Activated B cell treated with CpG ODN at 0.5 μM for 24 hours (primary cell): ENCODE results near the gene ZSWIM6. TPM values are rescaled to one million over a fixed set of nuclear protein-coding genes. Genes with fewer than 3 reads are reported as not detected.

Source experiments
- ATAC-seq: fragments of 200-7000 bp; cut with Tn5 transposase; one replicate; pipeline ENCODE4 v1.10.0; 2021; ENCODE audit warnings: low read depth, mild to moderate bottlenecking, moderate library complexity
- CTCF ChIA-PET: fragments of 350-600 bp; sonication (Branson Sonifier 250); formaldehyde crosslinking; loops from one replicate; lab custom pipeline; 2021; ENCODE audit warnings: antibody characterized with exemption; lab: Charles Lee
- POLR2A ChIA-PET: fragments of 350-600 bp; sonication (Branson Sonifier 250); formaldehyde crosslinking; loops from one replicate; lab custom pipeline; 2021; ENCODE audit warnings: antibody characterized with exemption; lab: Charles Lee
- DNase-seq: peaks from one replicate; pipeline ENCODE4 v3.0.0; 2022
- H3K27ac Mint-ChIP-seq: one replicate; pipeline ENCODE4 v1.8.0; 2020; ENCODE audit warnings: mixed read lengths
- H3K27me3 Mint-ChIP-seq: one replicate; pipeline ENCODE4 v1.8.0; 2021; ENCODE audit warnings: mixed read lengths
- H3K36me3 Mint-ChIP-seq: one replicate; pipeline ENCODE4 v1.8.0; 2021; ENCODE audit warnings: low read depth, mixed read lengths
- H3K4me1 Mint-ChIP-seq: one replicate; pipeline ENCODE4 v1.8.0; 2021; ENCODE audit warnings: mixed read lengths
- H3K4me3 Mint-ChIP-seq: one replicate; pipeline ENCODE4 v1.8.0; 2020; ENCODE audit warnings: mild to moderate bottlenecking, mixed read lengths
- H3K9me3 Mint-ChIP-seq: one replicate; pipeline ENCODE4 v1.8.0; 2020; ENCODE audit warnings: mixed read lengths
- CTCF ChIP-seq: fragments of 200-600 bp; IDR thresholded peaks from one replicate; pipeline ENCODE4 v1.8.0; 2022; ENCODE audit warnings: antibody characterized with exemption, mild to moderate bottlenecking
- intact Hi-C: fragments of 100-400 bp; cut with micrococcal nuclease; formaldehyde crosslinking; loops from one replicate; pipeline ENCODE4 v1.15.1; 2024
- total RNA-seq: library from RNA; stranded (reverse); gene quantifications from 2 replicates; pipeline ENCODE4 v1.2.3, GENCODE V29; 2022

Gene ZSWIM6
- total RNA-seq, 1 donor from 2014 or later, result 8.5 TPM

- no peaks in the 10 kb centered on the region for H3K36me3 Mint-ChIP-seq
Observed at GRCh38 chr5:61353293-61353692, 21.2 kb downstream of the ZSWIM6 start.

GRCh38 chr5:61354199-61354598 lies 22.1 kb downstream of the ZSWIM6 start:
- ChIA-PET CTCF (no interaction called here), POLR2A (no interaction called here)
- Mint-ChIP-seq H3K27me3 (no peaks in the 10 kb centered on the region), H3K9me3 (peaks cover 9% of the 10 kb centered on the region), H3K4me1 (peaks cover 37% of the 10 kb centered on the region), H3K27ac (no peak overlapping the region), H3K36me3 (no peaks in the 10 kb centered on the region), H3K4me3 (no peak overlapping the region)
- no peak for TF ChIP-seq CTCF
- intact Hi-C loops, result no loop called here
- DNase-seq (no peak), ATAC-seq (no peak)

More at GRCh38 chr5:61353293-61353692, 21.2 kb downstream of the ZSWIM6 start:
- DNase-seq (no peak), ATAC-seq (no peak)
- intact Hi-C loops, result no loop called here
- TF ChIP-seq CTCF, result no peak
- Mint-ChIP-seq H3K27me3 (no peaks in the 10 kb centered on the region), H3K9me3 (peaks cover 9% of the 10 kb centered on the region), H3K27ac (no peak overlapping the region), H3K4me3 (no peak overlapping the region), H3K4me1 (peaks cover 41% of the 10 kb centered on the region)
- POLR2A ChIA-PET, result no interaction called here
- CTCF ChIA-PET, result no interaction called here

- POLR2A ChIA-PET, result no interaction called here
- intact Hi-C loops, result no loop called here
- Mint-ChIP-seq H3K4me1 (peaks cover 27% of the 10 kb centered on the region), H3K9me3 (peaks cover 9% of the 10 kb centered on the region), H3K4me3 (no peak overlapping the region), H3K27me3 (no peaks in the 10 kb centered on the region), H3K27ac (no peak overlapping the region), H3K36me3 (peaks cover 4% of the 10 kb centered on the region)
- ATAC-seq (no peak), DNase-seq (no peak)
- no peak for TF ChIP-seq CTCF
- CTCF ChIA-PET, result interaction anchor here (1.1 kb wide), 1 partner anchor 12 kb away, joined by 3 read pairs; no protein-coding TSS in a partner anchor
Observed at GRCh38 chr5:61357745-61358144, 25.7 kb downstream of the ZSWIM6 start.

GRCh38 chr5:61362796-61363368 lies 30.8 kb downstream of the ZSWIM6 start:
- no peak overlapping the region for H3K4me3 Mint-ChIP-seq
- no peak for ATAC-seq
- DNase-seq, result no peak
- TF ChIP-seq CTCF, result no peak
- H3K4me1 Mint-ChIP-seq, result peaks cover 37% of the 10 kb centered on the region
- H3K9me3 Mint-ChIP-seq, result peaks cover 1% of the 10 kb centered on the region
- no peaks in the 10 kb centered on the region for H3K27me3 Mint-ChIP-seq
- ChIA-PET POLR2A (interaction anchor here (1.0 kb wide), 1 partner anchor 29 kb away, joined by 3 read pairs; no protein-coding TSS in a partner anchor), CTCF (interaction anchor here (0.9 kb wide), 1 partner anchor 296 kb away, joined by 5 read pairs; no protein-coding TSS in a partner anchor)
- intact Hi-C loops, result no loop called here
- peaks cover 7% of the 10 kb centered on the region for H3K36me3 Mint-ChIP-seq
- H3K27ac Mint-ChIP-seq, result no peak overlapping the region

GRCh38 chr5:61363401-61364114 lies 31.5 kb downstream of the ZSWIM6 start:
- Mint-ChIP-seq H3K9me3 (no peaks in the 10 kb centered on the region), H3K27me3 (no peaks in the 10 kb centered on the region), H3K4me3 (no peak overlapping the region), H3K36me3 (peaks cover 7% of the 10 kb centered on the region), H3K4me1 (peaks cover 37% of the 10 kb centered on the region), H3K27ac (no peak overlapping the region)
- CTCF ChIA-PET, result no interaction called here
- no peak for ATAC-seq
- no peak for TF ChIP-seq CTCF
- no peak for DNase-seq
- intact Hi-C loops, result no loop called here
- POLR2A ChIA-PET, result interaction anchor here (1.0 kb wide), 1 partner anchor 30 kb away, joined by 3 read pairs; no protein-coding TSS in a partner anchor
